GM19328 (cell line): ENCODE results near the gene MPC1.
"Not testable (repeated sequence)": the region's sequence is repeated elsewhere in the genome, so short reads cannot be mapped to it uniquely, and the experiment has no call there.

Source experiments
- ATAC-seq: cut with Tn5 transposase; IDR thresholded peaks from one replicate; pipeline ENCODE4 v1.9.1; 2021; ENCODE audit warnings: mild to moderate bottlenecking, moderate library complexity; ENCODE audit not compliant: unreplicated experiment

The MPC1 gene

DNA sequence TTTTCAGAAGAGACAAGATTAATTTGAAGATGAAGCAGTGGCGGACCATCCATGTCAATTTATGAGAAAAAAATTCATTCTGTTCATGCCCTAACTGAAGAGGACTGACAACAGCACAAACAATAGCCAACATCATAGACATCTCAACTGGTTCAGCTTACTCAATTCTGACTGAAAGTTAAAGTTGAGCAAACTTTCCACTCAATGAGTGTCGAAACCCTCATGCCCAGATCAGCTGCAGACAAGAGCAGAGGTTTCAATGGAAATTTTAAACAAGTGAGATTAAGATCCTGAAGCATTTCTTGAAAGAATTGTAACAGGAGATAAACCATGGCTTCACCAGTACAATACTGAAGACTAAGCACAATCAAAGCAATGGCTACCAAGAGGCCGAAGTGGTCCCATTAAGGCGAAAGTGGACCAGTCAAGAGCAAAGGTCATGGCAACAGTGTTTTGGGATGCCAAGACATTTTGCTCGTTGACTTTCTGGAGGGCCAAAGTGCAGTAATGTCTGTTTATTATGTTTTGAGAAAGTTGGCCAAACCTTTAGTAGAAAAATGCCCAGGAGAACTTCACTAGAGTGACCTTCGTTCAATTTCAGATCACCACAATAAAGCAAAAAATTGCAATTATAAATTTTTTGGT is 34.3 kb downstream of the MPC1 start:
- ATAC-seq: no peak

- ATAC-seq: no peak
These were observed 35.8 kb downstream of the MPC1 start for GRCh38 chr6:166346965-166347364.

GRCh38 chr6:166346449-166346848 is 36.3 kb downstream of the MPC1 start:
- no peak for ATAC-seq

GRCh38 chr6:166345672-166346071 is 37.1 kb downstream of the MPC1 start:
- ATAC-seq: not testable (repeated sequence)

DNA sequence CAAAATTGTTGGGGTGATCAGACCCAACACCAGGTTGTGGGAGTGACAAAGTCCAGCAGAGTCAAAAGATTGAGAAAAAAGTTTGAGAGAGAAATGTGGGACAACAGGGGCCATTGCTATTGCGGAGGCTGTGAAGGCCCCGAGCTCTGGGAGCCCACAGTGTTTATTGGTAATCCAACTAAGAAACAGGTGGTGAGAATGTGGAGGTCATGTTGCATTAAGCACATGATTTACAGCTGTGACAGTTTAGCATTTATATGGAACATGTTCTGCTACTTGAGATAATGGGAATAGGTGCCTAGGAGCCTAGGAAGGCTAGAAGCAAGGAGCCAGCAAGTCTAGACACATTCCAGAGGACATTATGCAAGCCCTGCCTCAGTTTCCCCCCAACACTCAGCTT is 37.8 kb downstream of the MPC1 start:
- ATAC-seq: not testable (repeated sequence)

- no peak for ATAC-seq
These were observed 38.5 kb downstream of the MPC1 start for GRCh38 chr6:166344240-166344639.

DNA sequence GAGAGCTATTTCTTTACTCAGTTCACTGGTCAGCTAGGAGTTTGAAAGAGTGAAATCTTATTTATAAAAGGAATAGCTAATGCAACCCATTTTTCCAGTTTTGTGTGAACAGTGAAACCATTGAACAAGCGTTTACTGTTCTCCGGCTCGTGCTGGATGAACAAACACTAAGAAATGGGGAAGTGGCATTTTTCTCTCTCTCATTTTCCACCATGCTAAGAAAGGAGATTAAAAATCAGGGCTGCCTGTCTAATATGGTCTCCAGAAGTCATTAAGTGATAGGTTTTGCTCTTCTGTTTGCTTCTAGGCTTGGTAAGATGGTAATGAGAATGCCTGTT is 39.6 kb downstream of the MPC1 start:
- ATAC-seq: peak; percentile 25

- peak; percentile 89 for ATAC-seq
These were observed 40.2 kb downstream of the MPC1 start, which contains the start of gene SFT2D1 for GRCh38 chr6:166342349-166343149. TSS of gene SFT2D1 (minus strand) at chr6:166342545. CDS start at chr6:166342481, 64 bp downstream.

GRCh38 chr6:166341977-166342348 is 40.8 kb downstream of the MPC1 start:
- ATAC-seq: no peak

- ATAC-seq: no peak
These were observed 41.3 kb downstream of the MPC1 start for GRCh38 chr6:166341464-166341863.

DNA sequence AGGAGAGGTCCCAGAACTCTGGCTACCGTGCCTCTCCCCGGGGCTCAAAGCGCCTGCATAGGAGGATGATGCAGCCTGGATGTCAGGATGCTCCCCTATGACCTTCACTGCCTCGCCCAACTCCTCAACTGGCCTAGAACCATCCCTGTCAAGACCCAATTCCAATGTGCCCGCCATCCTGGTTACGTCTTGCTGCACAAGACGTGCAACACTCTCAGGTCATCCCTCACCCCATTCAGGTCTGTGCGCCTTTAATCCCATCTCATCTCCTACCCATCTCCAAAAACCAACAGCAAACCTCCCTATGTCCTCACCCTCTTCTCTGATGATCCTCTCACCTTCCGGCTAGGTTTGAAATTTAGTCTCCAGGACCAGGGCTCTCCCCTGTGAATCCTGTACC is 43.9 kb downstream of the MPC1 start:
- ATAC-seq: no peak

- ATAC-seq: no peak
These were observed 45.9 kb downstream of the MPC1 start for GRCh38 chr6:166336847-166337246.

- ATAC-seq: no peak
These were observed 47.1 kb downstream of the MPC1 start for GRCh38 chr6:166335378-166336302.

DNA sequence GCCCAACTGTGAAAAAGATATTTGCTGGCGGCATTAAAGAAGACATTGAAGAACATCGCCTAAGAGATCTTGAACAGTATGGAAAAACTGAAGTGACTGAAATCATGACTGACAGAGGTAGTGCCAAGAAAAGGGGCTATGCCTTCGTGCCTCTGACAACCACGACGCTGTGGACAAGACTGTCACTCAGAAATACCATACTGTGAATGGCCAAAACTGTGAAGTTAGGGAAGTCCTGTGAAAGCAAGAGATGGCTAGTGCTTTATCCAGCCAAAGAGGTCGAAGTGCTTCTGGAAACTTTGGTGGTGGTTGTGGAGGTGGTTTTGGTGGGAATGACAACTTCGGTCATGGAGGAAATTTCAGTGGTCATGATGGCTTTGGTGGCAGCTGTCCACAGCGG is 47.9 kb downstream of the MPC1 start:
- ATAC-seq: no peak

GRCh38 chr6:166333172-166333995 is 49.4 kb downstream of the MPC1 start:
- peak; percentile 77 for ATAC-seq

- ATAC-seq: no peak
These were observed 51.0 kb downstream of the MPC1 start for GRCh38 chr6:166331503-166332415.

- no peak for ATAC-seq
These were observed 52.1 kb downstream of the MPC1 start for GRCh38 chr6:166330612-166331011.

GRCh38 chr6:166325383-166326042 is 57.2 kb downstream of the MPC1 start:
- no peak for ATAC-seq

GRCh38 chr6:166323395-166323794 is 59.3 kb downstream of the MPC1 start:
- ATAC-seq: no peak
